ENCODE data around the gene COL6A2.
"Not testable (repeated sequence)": the region's sequence is repeated elsewhere in the genome, so short reads cannot be mapped to it uniquely, and the experiment has no call there.

COL6A2 gene

GRCh38 chr21:46061518-46061917 lies 36.4 kb upstream of the COL6A2 start:
- DNase-seq, result no peak

GRCh38 chr21:46061950-46062349 lies 36.0 kb upstream of the COL6A2 start:
- DNase-seq, result no peak

GRCh38 chr21:46062471-46063211 lies 35.3 kb upstream of the COL6A2 start:
- DNase-seq, result no peak

- no peak for DNase-seq
These were observed 34.7 kb upstream of the COL6A2 start for GRCh38 chr21:46063227-46063626.

GRCh38 chr21:46063734-46064680 lies 33.9 kb upstream of the COL6A2 start:
- no peak for DNase-seq

GRCh38 chr21:46064870-46065214 lies 33.1 kb upstream of the COL6A2 start:
- no peak for DNase-seq

- no peak for DNase-seq
These were observed 32.5 kb upstream of the COL6A2 start for GRCh38 chr21:46065215-46065913.

GRCh38 chr21:46065914-46066551 lies 31.9 kb upstream of the COL6A2 start:
- no peak for DNase-seq

- DNase-seq, result no peak
These were observed 31.2 kb upstream of the COL6A2 start for GRCh38 chr21:46066591-46067331.

- DNase-seq, result no peak
These were observed 30.3 kb upstream of the COL6A2 start for GRCh38 chr21:46067505-46068201.

GRCh38 chr21:46068516-46069079 lies 29.3 kb upstream of the COL6A2 start:
- no peak for DNase-seq

- DNase-seq, result no peak
These were observed 28.7 kb upstream of the COL6A2 start for GRCh38 chr21:46069166-46069565.

- DNase-seq, result no peak
These were observed 28.1 kb upstream of the COL6A2 start for GRCh38 chr21:46069719-46070279.

- no peak for DNase-seq
These were observed 26.8 kb upstream of the COL6A2 start for GRCh38 chr21:46071082-46071481.

- not testable (repeated sequence) for DNase-seq
These were observed 21.2 kb upstream of the COL6A2 start for GRCh38 chr21:46076724-46077123.

GRCh38 chr21:46077674-46078101 lies 20.2 kb upstream of the COL6A2 start:
- no peak for DNase-seq

- DNase-seq, result no peak
These were observed 19.5 kb upstream of the COL6A2 start for GRCh38 chr21:46078322-46078977.

GRCh38 chr21:46078978-46079351 lies 18.9 kb upstream of the COL6A2 start:
- no peak for DNase-seq

GRCh38 chr21:46079352-46080170 lies 18.4 kb upstream of the COL6A2 start:
- DNase-seq, result no peak
